Sciatic nerve (tissue), 2 donors: ENCODE data around the gene C18orf32. TPM values are rescaled to one million over a fixed set of nuclear protein-coding genes. Genes with fewer than 3 reads are reported as not detected.
"Not testable (repeated sequence)": the region's sequence is repeated elsewhere in the genome, so short reads cannot be mapped to it uniquely, and the experiment has no call there.

Source experiments
- ATAC-seq: fragments of 200-7000 bp; cut with Tn5 transposase; one replicate; pipeline ENCODE4 v1.9.1; 2020; ENCODE audit warnings: mild to moderate bottlenecking, moderate library complexity
- DNase-seq: peaks from one replicate; pipeline ENCODE4 v3.0.0-alpha.2; 2020; ENCODE audit warnings: low spot score
- intact Hi-C: fragments of 100-400 bp; cut with DNase I; formaldehyde crosslinking; loops from one replicate; pipeline ENCODE4 v1.14.2; 2022
- total RNA-seq: library from RNA; stranded (reverse); fragmentation: NEBNext Ultra II Directional; extraction: Animal tissue kit (Norgen Biotek cat#: 25700); gene quantifications from one replicate; pipeline ENCODE4 v1.2.1, GENCODE V29; 2021
- donor health status: DM: no; HTN: no; CAD: no.
- donor health status: DM: no; HTN: no; CAD: no.

C18orf32 gene
- total RNA-seq, 1 donor from 2014 or later: 54.6 TPM

- no peak for DNase-seq
- intact Hi-C loops: loop anchor here (2.0 kb wide), 1 partner anchor 37 kb away; no protein-coding TSS in a partner anchor
- no peak for ATAC-seq
These were observed 7.5 kb downstream of the C18orf32 start for GRCh38 chr18:49479381-49480137.

GRCh38 chr18:49476664-49477411 is 10.2 kb downstream of the C18orf32 start:
- intact Hi-C loops: no loop called here
- ATAC-seq (peak; percentile 64), DNase-seq (no peak)

- ATAC-seq, intact Hi-C loops: not testable (repeated sequence)
These were observed 12.1 kb downstream of the C18orf32 start for GRCh38 chr18:49474935-49475334.

GRCh38 chr18:49473721-49474120 is 13.3 kb downstream of the C18orf32 start:
- DNase-seq: no peak
- intact Hi-C loops: no loop called here
- no peak for ATAC-seq

More at GRCh38 chr18:49474935-49475334, 12.1 kb downstream of the C18orf32 start:
- not testable (repeated sequence) for DNase-seq

GRCh38 chr18:49472459-49472858 is 14.6 kb downstream of the C18orf32 start:
- intact Hi-C loops: no loop called here
- no peak for ATAC-seq
- no peak for DNase-seq

- no peak for ATAC-seq
- intact Hi-C loops: no loop called here
These were observed 15.5 kb downstream of the C18orf32 start for GRCh38 chr18:49471532-49471931.

GRCh38 chr18:49467599-49467998 is 19.4 kb downstream of the C18orf32 start:
- intact Hi-C loops: no loop called here
- ATAC-seq (no peak), DNase-seq (no peak)

More at GRCh38 chr18:49471532-49471931, 15.5 kb downstream of the C18orf32 start:
- no peak for DNase-seq

GRCh38 chr18:49467019-49467563 is 19.9 kb downstream of the C18orf32 start:
- intact Hi-C loops: no loop called here
- DNase-seq (no peak), ATAC-seq (no peak)

- DNase-seq (no peak), ATAC-seq (no peak)
- intact Hi-C loops: no loop called here
These were observed 22.1 kb downstream of the C18orf32 start for GRCh38 chr18:49464718-49465598.

GRCh38 chr18:49461602-49461977 is 25.4 kb downstream of the C18orf32 start:
- intact Hi-C loops: no loop called here
- DNase-seq (no peak), ATAC-seq (no peak)

- DNase-seq (no peak), ATAC-seq (peak; percentile 45)
- intact Hi-C loops: no loop called here
These were observed 25.9 kb downstream of the C18orf32 start for GRCh38 chr18:49460976-49461601.

GRCh38 chr18:49459404-49460171 is 27.4 kb downstream of the C18orf32 start:
- ATAC-seq (peak; percentile 42), DNase-seq (no peak)
- intact Hi-C loops: no loop called here

- ATAC-seq (no peak), DNase-seq (no peak)
- intact Hi-C loops: no loop called here
These were observed 29.4 kb downstream of the C18orf32 start for GRCh38 chr18:49457616-49458015.

- ATAC-seq (no peak), DNase-seq (no peak)
- intact Hi-C loops: no loop called here
These were observed 30.2 kb downstream of the C18orf32 start for GRCh38 chr18:49456794-49457193.

- ATAC-seq, intact Hi-C loops, DNase-seq: not testable (repeated sequence)
These were observed 34.5 kb downstream of the C18orf32 start for GRCh38 chr18:49452534-49452933.

GRCh38 chr18:49447810-49448745 is 39.0 kb downstream of the C18orf32 start:
- DNase-seq (no peak), ATAC-seq (no peak)
- intact Hi-C loops: no loop called here

- intact Hi-C loops: no loop called here
- DNase-seq (no peak), ATAC-seq (no peak)
These were observed 40.6 kb downstream of the C18orf32 start for GRCh38 chr18:49446481-49446880.
